NCI-H460 (cell line): ENCODE results near the gene RMND5B. TPM values are rescaled to one million over a fixed set of nuclear protein-coding genes. Genes with fewer than 3 reads are reported as not detected.
"Not testable (repeated sequence)": the region's sequence is repeated elsewhere in the genome, so short reads cannot be mapped to it uniquely, and the experiment has no call there.

ENCODE experiments used
- DNase-seq: peaks from one replicate; pipeline ENCODE4 v3.0.0-alpha.2; 2016; ENCODE audit warnings: low read depth; ENCODE audit errors: extremely low read depth
- total RNA-seq: library from RNA; depleted of rRNA; stranded (reverse); fragments of >200 nt; shearing (Covaris generic); gene quantifications from 2 replicates; pipeline ENCODE4 v1.2.3, GENCODE V29; 2014

Gene RMND5B
- total RNA-seq, 1 experiment from 2014 or later: 25.2 TPM

- DNase-seq: not testable (repeated sequence)
Observed at GRCh38 chr5:178127300-178128009, 3.4 kb upstream of the RMND5B start.

- DNase-seq: no peak
Observed at GRCh38 chr5:178129296-178129695, 1.5 kb upstream of the RMND5B start.

GRCh38 chr5:178130234-178130575, 609 bp upstream of the RMND5B start:
- not testable (repeated sequence) for DNase-seq

- no peak for DNase-seq
Observed at GRCh38 chr5:178131446-178131996, 707 bp downstream of the RMND5B start.

- no peak for DNase-seq
Observed at GRCh38 chr5:178136990-178137389, 6.2 kb downstream of the RMND5B start.

- no peak for DNase-seq
Observed at GRCh38 chr5:178137991-178138390, 7.2 kb downstream of the RMND5B start.

GRCh38 chr5:178141550-178141949, 10.7 kb downstream of the RMND5B start:
- DNase-seq: no peak

- DNase-seq: no peak
Observed at GRCh38 chr5:178142642-178143041, 11.8 kb downstream of the RMND5B start.

- no peak for DNase-seq
Observed at GRCh38 chr5:178143246-178143645, 12.4 kb downstream of the RMND5B start.

GRCh38 chr5:178143901-178144300, 13.1 kb downstream of the RMND5B start:
- no peak for DNase-seq

GRCh38 chr5:178145965-178146820, 15.4 kb downstream of the RMND5B start:
- DNase-seq: peak; percentile 51

GRCh38 chr5:178147406-178147805, 16.6 kb downstream of the RMND5B start:
- DNase-seq: no peak

- no peak for DNase-seq
Observed at GRCh38 chr5:178149199-178149932, 18.6 kb downstream of the RMND5B start.

GRCh38 chr5:178150977-178151734, 20.3 kb downstream of the RMND5B start:
- no peak for DNase-seq

GRCh38 chr5:178152491-178153444, 22.0 kb downstream of the RMND5B start:
- DNase-seq: no peak

- DNase-seq: peak; percentile 99
Observed at GRCh38 chr5:178153530-178154340, 22.9 kb downstream of the RMND5B start, which contains the start of gene NHP2. Gene NHP2, minus strand, starts transcription at chr5:178153885. Its CDS starts 68 bp downstream, at chr5:178153817.

GRCh38 chr5:178155065-178155464, 24.3 kb downstream of the RMND5B start:
- no peak for DNase-seq

GRCh38 chr5:178160176-178160575, 29.4 kb downstream of the RMND5B start:
- no peak for DNase-seq
